ENCODE measurements around the gene HPCAL1.

HPCAL1 gene

GRCh38 chr2:10357193-10358169, 54.8 kb downstream of the HPCAL1 start:
- no peak for DNase-seq

GRCh38 chr2:10359246-10359645, 56.5 kb downstream of the HPCAL1 start:
- no peak for DNase-seq

GRCh38 chr2:10359731-10360329, 57.1 kb downstream of the HPCAL1 start:
- no peak for DNase-seq

- no peak for DNase-seq
Measured at GRCh38 chr2:10360460-10360849, 57.8 kb downstream of the HPCAL1 start.

GRCh38 chr2:10360850-10361588, 58.3 kb downstream of the HPCAL1 start:
- no peak for DNase-seq

GRCh38 chr2:10362096-10362897, 59.6 kb downstream of the HPCAL1 start:
- no peak for DNase-seq

GRCh38 chr2:10362898-10363454, 60.3 kb downstream of the HPCAL1 start:
- DNase-seq = no peak

GRCh38 chr2:10363861-10364610, 61.3 kb downstream of the HPCAL1 start:
- DNase-seq = no peak

GRCh38 chr2:10365412-10365811, 62.7 kb downstream of the HPCAL1 start:
- DNase-seq = no peak

GRCh38 chr2:10366601-10367270, 64.0 kb downstream of the HPCAL1 start:
- DNase-seq = no peak

GRCh38 chr2:10367472-10368439, 65.1 kb downstream of the HPCAL1 start:
- no peak for DNase-seq

- DNase-seq = no peak
Measured at GRCh38 chr2:10368491-10369231, 66.0 kb downstream of the HPCAL1 start.

GRCh38 chr2:10369269-10370255, 66.9 kb downstream of the HPCAL1 start:
- DNase-seq = no peak

GRCh38 chr2:10370390-10370789, 67.7 kb downstream of the HPCAL1 start:
- no peak for DNase-seq

- no peak for DNase-seq
Measured at GRCh38 chr2:10370895-10371294, 68.2 kb downstream of the HPCAL1 start.

GRCh38 chr2:10371441-10372196, 68.9 kb downstream of the HPCAL1 start:
- DNase-seq = no peak
